Neural crest cell (in vitro differentiated cells): Measurements from ENCODE around the gene UBE2I. TPM values are rescaled to one million over a fixed set of nuclear protein-coding genes. Genes with fewer than 3 reads are reported as not detected.
"Not testable (repeated sequence)": the region's sequence is repeated elsewhere in the genome, so short reads cannot be mapped to it uniquely, and the experiment has no call there.

Source experiments
- DNase-seq: peaks from one replicate; pipeline ENCODE4 v3.0.0; 2021; ENCODE audit warnings: low read depth, mixed read lengths, low spot score
- H3K27ac Mint-ChIP-seq: one replicate; pipeline ENCODE4 v1.8.0; 2021; ENCODE audit warnings: mild to moderate bottlenecking, mixed read lengths; ENCODE audit not compliant: unreplicated experiment
- H3K27me3 Mint-ChIP-seq: 2 replicates; pipeline ENCODE4 v1.8.0; 2021; ENCODE audit warnings: low read depth, mild to moderate bottlenecking, mixed read lengths
- H3K36me3 Mint-ChIP-seq: 2 replicates; pipeline ENCODE4 v1.8.0; 2021; ENCODE audit warnings: low read depth, mild to moderate bottlenecking, mixed read lengths
- H3K4me1 Mint-ChIP-seq: 2 replicates; pipeline ENCODE4 v1.8.0; 2021; ENCODE audit warnings: mixed read lengths
- H3K4me3 Mint-ChIP-seq: one replicate; pipeline ENCODE4 v1.8.0; 2021; ENCODE audit warnings: mild to moderate bottlenecking, mixed read lengths
- H3K9me3 Mint-ChIP-seq: 2 replicates; pipeline ENCODE4 v1.8.0; 2021; ENCODE audit warnings: mixed read lengths
- CTCF ChIP-seq: fragments of 200-600 bp; sonication (generic); conservative IDR thresholded peaks from 2 replicates; pipeline ENCODE4 v1.5.0; 2021; ENCODE audit warnings: antibody characterized with exemption, mild to moderate bottlenecking
- total RNA-seq: library from RNA; stranded (reverse); gene quantifications from 2 replicates; pipeline ENCODE4 v1.2.1, GENCODE V29; 2021

UBE2I gene
- total RNA-seq, 1 donor from 2014 or later: 301 TPM

- H3K27ac Mint-ChIP-seq: no peak overlapping the region
- H3K27me3 Mint-ChIP-seq: peaks cover 12% of the 10 kb centered on the region
- no peak for TF ChIP-seq CTCF
Observed at GRCh38 chr16:1265090-1265630, 44.3 kb upstream of the UBE2I start.

GRCh38 chr16:1265826-1266225 lies 43.6 kb upstream of the UBE2I start:
- H3K9me3 Mint-ChIP-seq: peaks cover 3% of the 10 kb centered on the region
- TF ChIP-seq CTCF: no peak
- no peaks in the 10 kb centered on the region for H3K36me3 Mint-ChIP-seq
- DNase-seq: no peak
- H3K4me1 Mint-ChIP-seq: no peaks in the 10 kb centered on the region
- peaks cover 7% of the 10 kb centered on the region for H3K27me3 Mint-ChIP-seq
- H3K4me3 Mint-ChIP-seq: no peak overlapping the region
- no peak overlapping the region for H3K27ac Mint-ChIP-seq

More at GRCh38 chr16:1265090-1265630, 44.3 kb upstream of the UBE2I start:
- Mint-ChIP-seq H3K9me3 (peaks cover 3% of the 10 kb centered on the region), H3K36me3 (no peaks in the 10 kb centered on the region), H3K4me3 (no peak overlapping the region), H3K4me1 (no peaks in the 10 kb centered on the region)
- no peak for DNase-seq

- H3K27ac Mint-ChIP-seq, H3K36me3 Mint-ChIP-seq, H3K9me3 Mint-ChIP-seq, DNase-seq, H3K4me3 Mint-ChIP-seq, H3K27me3 Mint-ChIP-seq, H3K4me1 Mint-ChIP-seq: not testable (repeated sequence)
Observed at GRCh38 chr16:1269418-1269817, 40.0 kb upstream of the UBE2I start.

GRCh38 chr16:1271380-1271723 lies 38.1 kb upstream of the UBE2I start:
- no peaks in the 10 kb centered on the region for H3K36me3 Mint-ChIP-seq
- H3K27ac Mint-ChIP-seq: no peak overlapping the region
- no peaks in the 10 kb centered on the region for H3K4me1 Mint-ChIP-seq
- H3K9me3 Mint-ChIP-seq: no peaks in the 10 kb centered on the region
- H3K27me3 Mint-ChIP-seq: peaks cover 11% of the 10 kb centered on the region
- DNase-seq: no peak
- H3K4me3 Mint-ChIP-seq: no peak overlapping the region
- TF ChIP-seq CTCF: no peak

- not testable (repeated sequence) for H3K4me3 Mint-ChIP-seq, H3K27ac Mint-ChIP-seq, DNase-seq, H3K36me3 Mint-ChIP-seq, H3K9me3 Mint-ChIP-seq, H3K4me1 Mint-ChIP-seq
- H3K27me3 Mint-ChIP-seq: peaks cover 11% of the 10 kb centered on the region
Observed at GRCh38 chr16:1271724-1272413, 37.6 kb upstream of the UBE2I start.

GRCh38 chr16:1272453-1273198 lies 36.8 kb upstream of the UBE2I start:
- DNase-seq: no peak
- Mint-ChIP-seq H3K4me3 (no peak overlapping the region), H3K4me1 (peaks cover 1% of the 10 kb centered on the region), H3K9me3 (no peaks in the 10 kb centered on the region), H3K27ac (no peak overlapping the region), H3K36me3 (no peaks in the 10 kb centered on the region), H3K27me3 (peaks cover 11% of the 10 kb centered on the region)
- TF ChIP-seq CTCF: no peak
